ENCODE results near the gene ZKSCAN1.

- TF ChIP-seq CTCF (conservative IDR thresholded peaks at IDR 0.05 in 1 of 2, IDR thresholded peaks at IDR 0.05 in 1 of 2; ENCODE audit: extremely low read depth in 1 of 2, insufficient read depth in 1 of 2, low read depth in 1 of 2, low read length in 2 of 2): no peak
- no peak for TF ChIP-seq EZH2 (IDR thresholded peaks at IDR 0.05; ENCODE audit: borderline replicate concordance, low read length)
Measured at GRCh38 chr7:99975782-99976521, 39.4 kb upstream of the ZKSCAN1 start, which contains the start of gene AZGP1.

All from mammary epithelial cell (primary cell).